Measurements from ENCODE around the gene CRYBG1. TPM values are rescaled to one million over a fixed set of nuclear protein-coding genes. Genes with fewer than 3 reads are reported as not detected.

CRYBG1 gene
- polyA plus RNA-seq, 1 donor from 2014 or later: 0.73 TPM

- TF ChIP-seq SMC3 (conservative IDR thresholded peaks at IDR 0.05; ENCODE audit: poor library complexity): no peak
- no peak for TF ChIP-seq MXI1 (conservative IDR thresholded peaks at IDR 0.05; ENCODE audit: poor library complexity, severe bottlenecking)
- TF ChIP-seq CTCF (IDR thresholded peaks at IDR 0.05; ENCODE audit: poor library complexity, severe bottlenecking): no peak
- no peak for TF ChIP-seq RAD21 (conservative IDR thresholded peaks at IDR 0.05)
- no peak for TF ChIP-seq EZH2 (IDR thresholded peaks at IDR 0.05; ENCODE audit: borderline replicate concordance, insufficient read depth, low read length, poor library complexity, severe bottlenecking)
- no peak for TF ChIP-seq REST (IDR thresholded peaks at IDR 0.05; ENCODE audit: borderline replicate concordance)
- TF ChIP-seq POLR2AphosphoS5 (IDR thresholded peaks at IDR 0.05): no peak
- TF ChIP-seq EP300 (conservative IDR thresholded peaks at IDR 0.05; ENCODE audit: poor library complexity, severe bottlenecking): no peak
- no peak for TF ChIP-seq TAF1 (IDR thresholded peaks at IDR 0.05; ENCODE audit: low read depth)
- no peak overlapping the region for H2AFZ ChIP-seq (ENCODE audit: low read depth, low read length)
- H3K4me2 ChIP-seq (ENCODE audit: low read length): no peak overlapping the region
- H3K9me2 ChIP-seq (ENCODE audit: insufficient read depth, low read length): no peaks in the 10 kb centered on the region
- H3K27me3 ChIP-seq (ENCODE audit: insufficient read depth, low read depth, low read length): no peaks in the 10 kb centered on the region
- no peak overlapping the region for H3K4me3 ChIP-seq (ENCODE audit: low read length)
- H3K36me3 ChIP-seq (ENCODE audit: insufficient read depth, low read length): no peaks in the 10 kb centered on the region
- H4K20me1 ChIP-seq (ENCODE audit: insufficient read depth): no peaks in the 10 kb centered on the region
- no peaks in the 10 kb centered on the region for H3F3A ChIP-seq (ENCODE audit: insufficient read depth, low read length, poor library complexity, severe bottlenecking)
- H3K9ac ChIP-seq (ENCODE audit: low read length): no peak overlapping the region
- H3K9me3 ChIP-seq (ENCODE audit: low read length): no peaks in the 10 kb centered on the region
- H3K79me2 ChIP-seq (replicated peaks; ENCODE audit: insufficient read depth, low read length): no peaks in the 10 kb centered on the region
- H3K27ac ChIP-seq (ENCODE audit: low read length): no peak overlapping the region
These were observed 162.2 kb downstream of the CRYBG1 start for GRCh38 chr6:106522562-106523250.

DNA sequence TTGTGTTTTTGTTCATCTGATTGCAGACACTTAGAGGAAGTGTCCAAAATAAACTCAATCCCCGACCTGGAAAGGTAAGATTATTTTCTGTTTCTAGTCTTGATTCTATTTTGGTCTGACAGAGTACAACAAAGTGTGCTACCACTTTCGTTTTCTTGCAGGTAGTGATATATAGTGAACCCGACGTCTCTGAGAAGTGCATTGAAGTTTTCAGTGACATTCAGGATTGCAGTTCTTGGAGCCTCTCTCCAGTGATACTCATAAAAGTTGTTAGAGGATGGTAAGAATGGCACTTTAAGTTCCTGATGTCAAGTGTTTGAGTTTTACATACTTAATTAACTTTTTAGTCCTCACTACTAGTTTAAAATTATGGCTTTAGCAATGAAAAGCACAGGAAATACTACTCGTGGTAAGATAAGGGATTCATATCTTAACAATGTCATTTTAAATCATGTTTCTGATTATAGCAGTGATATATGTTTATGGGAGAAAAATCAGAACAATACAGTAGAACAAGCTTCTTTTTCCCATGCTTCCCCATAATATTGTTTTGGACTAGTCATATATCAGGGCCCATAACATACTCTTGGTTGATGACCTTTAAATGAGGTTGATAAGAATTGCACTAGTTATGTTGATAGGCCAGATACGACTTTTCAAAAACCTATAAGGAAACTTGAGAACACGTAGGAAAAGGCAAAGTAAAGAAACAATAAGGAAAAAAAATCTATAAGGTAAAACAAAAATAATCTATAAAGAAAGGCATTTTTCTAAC, 164.8 kb downstream of the CRYBG1 start:
- H3K4me2 ChIP-seq (ENCODE audit: low read length): no peak overlapping the region
- no peaks in the 10 kb centered on the region for H4K20me1 ChIP-seq (ENCODE audit: insufficient read depth)
- no peak overlapping the region for H3K4me3 ChIP-seq (ENCODE audit: low read length)
- no peaks in the 10 kb centered on the region for H3K36me3 ChIP-seq (ENCODE audit: insufficient read depth, low read length)
- H3F3A ChIP-seq (ENCODE audit: insufficient read depth, low read length, poor library complexity, severe bottlenecking): no peaks in the 10 kb centered on the region
- H3K9me3 ChIP-seq (ENCODE audit: low read length): no peaks in the 10 kb centered on the region
- no peaks in the 10 kb centered on the region for H3K27me3 ChIP-seq (ENCODE audit: insufficient read depth, low read depth, low read length)
- no peaks in the 10 kb centered on the region for H3K79me2 ChIP-seq (replicated peaks; ENCODE audit: insufficient read depth, low read length)
- no peaks in the 10 kb centered on the region for H3K9me2 ChIP-seq (ENCODE audit: insufficient read depth, low read length)
- H3K27ac ChIP-seq (ENCODE audit: low read length): no peak overlapping the region
- H2AFZ ChIP-seq (ENCODE audit: low read depth, low read length): no peak overlapping the region
- H3K9ac ChIP-seq (ENCODE audit: low read length): no peak overlapping the region
- TF ChIP-seq EZH2 (IDR thresholded peaks at IDR 0.05; ENCODE audit: borderline replicate concordance, insufficient read depth, low read length, poor library complexity, severe bottlenecking): no peak
- no peak for TF ChIP-seq SMC3 (conservative IDR thresholded peaks at IDR 0.05; ENCODE audit: poor library complexity)
- no peak for TF ChIP-seq TAF1 (IDR thresholded peaks at IDR 0.05; ENCODE audit: low read depth)
- TF ChIP-seq MXI1 (conservative IDR thresholded peaks at IDR 0.05; ENCODE audit: poor library complexity, severe bottlenecking): no peak
- no peak for TF ChIP-seq RAD21 (conservative IDR thresholded peaks at IDR 0.05)
- no peak for TF ChIP-seq REST (IDR thresholded peaks at IDR 0.05; ENCODE audit: borderline replicate concordance)
